ENCODE measurements around the gene GPRIN3.

- TF ChIP-seq EZH2 (IDR thresholded peaks at IDR 0.05; ENCODE audit: borderline replicate concordance, low read depth, low read length, severe bottlenecking) = no peak
- no peak for TF ChIP-seq JUN (IDR thresholded peaks at IDR 0.05; ENCODE audit: borderline replicate concordance, insufficient read depth, insufficient read length, low read depth)
- TF ChIP-seq CTCF (IDR thresholded peaks at IDR 0.05; ENCODE audit: extremely low read depth in 1 of 2, insufficient read depth in 1 of 2, low read depth in 1 of 2, low read length in 2 of 2) = no peak
- TF ChIP-seq POLR2A (IDR thresholded peaks at IDR 0.05; ENCODE audit: low read depth, low read length) = no peak
These were observed 17.1 kb upstream of the GPRIN3 start for GRCh38 chr4:89324671-89325070.
